Measurements from ENCODE around the gene MAP2K6. TPM values are rescaled to one million over a fixed set of nuclear protein-coding genes. Genes with fewer than 3 reads are reported as not detected.
A peak's percentile ranks its signal among the peaks of the same experiment; 100 is the strongest.

Gene MAP2K6
- total and polyA plus RNA-seq, 8 donors = 1.0 to 25.5 (median 4.6) TPM; not detected in 1

DNA sequence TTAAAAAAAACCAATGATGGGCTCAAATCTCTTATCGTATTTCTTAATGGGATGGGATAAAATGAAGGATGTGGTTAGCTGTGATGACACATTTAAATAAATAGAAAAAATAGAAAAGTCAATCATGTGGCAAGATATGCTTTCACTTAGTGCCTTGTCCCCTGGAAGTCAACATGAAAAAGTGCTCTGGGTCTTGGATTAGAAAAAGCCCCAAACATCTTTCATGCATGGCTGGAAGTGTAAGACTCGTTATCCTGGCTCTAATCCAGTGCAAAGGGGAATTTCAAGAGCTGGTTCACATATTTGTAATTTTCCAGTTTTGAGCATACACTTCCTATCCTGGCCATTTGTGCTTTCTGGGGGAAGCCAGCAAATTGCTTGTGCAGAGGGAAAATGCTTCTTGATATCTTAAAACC lies 160.9 kb downstream of the MAP2K6 start:
- Histone ChIP-seq H3K27ac (peak overlapping the region in 2 of 5 donors; percentile 3 to 65), H3K9me3 (no peaks in the 10 kb centered on the region), H3K27me3 (no peaks in the 10 kb centered on the region), H3K4me3 (no peak overlapping the region), H3K4me1 (peaks cover 0 to 19% (median 11%) of the 10 kb centered on the region in 4 donors), H3K36me3 (no peaks in the 10 kb centered on the region)
- TF ChIP-seq EP300 (IDR thresholded peaks at IDR 0.05) = no peak
- no peak for TF ChIP-seq POLR2A (IDR thresholded peaks at IDR 0.05)
- TF ChIP-seq, protein P1, sequence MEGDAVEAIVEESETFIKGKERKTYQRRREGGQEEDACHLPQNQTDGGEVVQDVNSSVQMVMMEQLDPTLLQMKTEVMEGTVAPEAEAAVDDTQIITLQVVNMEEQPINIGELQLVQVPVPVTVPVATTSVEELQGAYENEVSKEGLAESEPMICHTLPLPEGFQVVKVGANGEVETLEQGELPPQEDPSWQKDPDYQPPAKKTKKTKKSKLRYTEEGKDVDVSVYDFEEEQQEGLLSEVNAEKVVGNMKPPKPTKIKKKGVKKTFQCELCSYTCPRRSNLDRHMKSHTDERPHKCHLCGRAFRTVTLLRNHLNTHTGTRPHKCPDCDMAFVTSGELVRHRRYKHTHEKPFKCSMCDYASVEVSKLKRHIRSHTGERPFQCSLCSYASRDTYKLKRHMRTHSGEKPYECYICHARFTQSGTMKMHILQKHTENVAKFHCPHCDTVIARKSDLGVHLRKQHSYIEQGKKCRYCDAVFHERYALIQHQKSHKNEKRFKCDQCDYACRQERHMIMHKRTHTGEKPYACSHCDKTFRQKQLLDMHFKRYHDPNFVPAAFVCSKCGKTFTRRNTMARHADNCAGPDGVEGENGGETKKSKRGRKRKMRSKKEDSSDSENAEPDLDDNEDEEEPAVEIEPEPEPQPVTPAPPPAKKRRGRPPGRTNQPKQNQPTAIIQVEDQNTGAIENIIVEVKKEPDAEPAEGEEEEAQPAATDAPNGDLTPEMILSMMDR (IDR thresholded peaks at IDR 0.05) = no peak
- no peak for TF ChIP-seq POLR2AphosphoS5 (IDR thresholded peaks at IDR 0.05)
- 24 to 38% (median 28%) methylated on average over 2 of the region's 2 CpGs for whole genome bisulfite sequencing, 5 donors
- intact Hi-C loops (cut with DNase I; ENCODE audit: low total_unique reads) = no loop called here
- peak in 1 of 2 donors; percentile 75 for DNase-seq

DNA sequence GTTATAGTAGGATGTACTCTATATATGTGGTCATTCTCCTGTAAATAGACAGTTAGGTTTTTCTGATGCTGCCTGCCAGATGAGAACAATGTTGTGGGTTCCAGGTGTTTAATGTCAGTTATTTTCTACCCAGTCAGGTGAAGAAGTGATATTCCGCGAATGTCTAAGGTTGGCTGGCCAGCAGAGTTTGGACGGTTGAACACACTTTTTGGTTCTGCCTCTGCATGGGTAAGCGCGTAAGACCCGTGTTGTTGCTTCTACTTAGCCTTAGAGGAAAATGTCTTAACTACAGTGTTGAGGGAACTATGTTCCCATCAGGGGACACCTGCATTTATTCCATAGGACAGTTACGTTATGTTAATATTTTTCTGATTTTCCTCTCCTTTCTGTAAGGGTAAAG lies 162.6 kb downstream of the MAP2K6 start:
- Histone ChIP-seq H3K4me3 (no peak overlapping the region), H3K27ac (no peak overlapping the region), H3K4me1 (peaks cover 0 to 19% (median 11%) of the 10 kb centered on the region in 4 donors), H3K36me3 (no peaks in the 10 kb centered on the region), H3K27me3 (peaks cover 0 to 5% (median 0%) of the 10 kb centered on the region in 3 donors), H3K9me3 (no peaks in the 10 kb centered on the region)
- no peak for TF ChIP-seq POLR2A (IDR thresholded peaks at IDR 0.05)
- TF ChIP-seq, protein P1 (IDR thresholded peaks at IDR 0.05) = no peak
- no peak for TF ChIP-seq EP300 (IDR thresholded peaks at IDR 0.05)
- TF ChIP-seq POLR2AphosphoS5 (IDR thresholded peaks at IDR 0.05) = no peak
- no peak for DNase-seq
- intact Hi-C loops (cut with DNase I; ENCODE audit: low total_unique reads) = no loop called here
- 90 to 98% (median 96%) methylated on average over 7 of the region's 7 CpGs for WGBS, 5 donors

DNA sequence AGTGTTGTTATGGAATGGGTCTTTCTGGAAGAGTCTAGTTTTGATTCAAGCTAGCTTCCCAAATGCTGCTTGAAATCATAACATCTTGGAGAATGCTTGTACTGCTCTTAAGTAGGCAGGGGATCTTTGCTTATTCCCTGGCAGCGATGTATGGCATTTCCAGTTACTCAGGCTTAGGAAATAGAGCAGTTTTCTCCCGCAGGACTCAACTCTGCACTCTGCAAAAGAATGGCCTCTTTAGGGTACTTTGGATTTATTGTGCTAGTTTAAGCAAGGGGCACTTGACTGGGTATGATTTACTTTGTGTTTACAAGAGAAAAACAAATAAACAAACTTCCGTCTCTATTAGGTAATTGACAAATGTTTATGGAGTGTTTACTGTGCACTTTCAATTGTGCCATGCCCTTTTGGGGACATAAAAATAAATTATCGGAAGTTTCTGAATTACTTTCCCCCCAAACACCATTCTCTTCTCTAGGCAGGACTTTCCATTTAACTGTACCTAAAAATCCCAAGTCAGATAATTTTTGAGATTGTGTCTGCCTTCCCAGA lies 164.0 kb downstream of the MAP2K6 start:
- H3K36me3 ChIP-seq = no peaks in the 10 kb centered on the region
- intact Hi-C loops (cut with DNase I; ENCODE audit: low total_unique reads) = no loop called here
- 77 to 88% (median 84%) methylated on average over 4 of the region's 4 CpGs for WGBS, 5 donors
- no peak for DNase-seq
- peaks cover 0 to 19% (median 11%) of the 10 kb centered on the region in 4 donors for H3K4me1 ChIP-seq
- no peak overlapping the region for H3K27ac ChIP-seq
- no peak for TF ChIP-seq POLR2AphosphoS5 (IDR thresholded peaks at IDR 0.05)
- no peak for TF ChIP-seq EP300 (IDR thresholded peaks at IDR 0.05)
- TF ChIP-seq POLR2A (IDR thresholded peaks at IDR 0.05) = no peak
- TF ChIP-seq, protein P1 (IDR thresholded peaks at IDR 0.05) = no peak
- no peak overlapping the region for H3K4me3 ChIP-seq
- no peaks in the 10 kb centered on the region for H3K9me3 ChIP-seq
- peaks cover 0 to 5% (median 0%) of the 10 kb centered on the region in 3 donors for H3K27me3 ChIP-seq

DNA sequence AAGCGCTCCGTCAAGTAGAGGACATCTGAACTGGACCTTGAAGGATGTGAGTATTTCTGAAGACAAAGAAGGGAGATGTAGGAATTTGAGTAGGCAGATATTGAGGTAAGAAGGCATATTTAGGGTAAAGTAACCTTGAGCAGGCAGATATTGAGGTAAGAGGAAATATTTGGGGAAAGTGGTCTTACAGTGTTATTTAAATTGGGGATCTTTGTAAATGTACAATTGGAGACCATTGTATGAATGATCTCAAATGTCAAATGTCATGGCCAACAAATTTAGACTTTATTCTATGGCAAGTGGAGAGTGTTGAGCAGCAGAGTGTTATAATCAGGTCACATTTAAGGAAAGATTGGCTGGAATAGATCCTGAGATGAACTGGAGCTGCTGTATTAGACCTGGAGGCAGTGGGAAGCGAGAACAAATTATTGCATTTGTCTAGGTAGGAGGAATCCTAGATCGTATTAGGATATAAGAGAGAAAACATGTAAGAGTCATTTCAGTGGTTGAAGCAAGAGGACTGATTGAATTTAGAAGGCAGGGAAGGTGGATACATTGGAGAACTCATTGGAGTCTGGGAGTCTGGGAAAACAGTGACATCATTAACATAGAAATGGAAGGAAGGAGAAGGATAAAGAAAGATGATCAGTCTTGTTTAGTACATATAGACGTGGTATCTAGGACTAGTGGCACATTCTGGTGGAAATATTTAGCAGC lies 165.6 kb downstream of the MAP2K6 start:
- H3K9me3 ChIP-seq = no peaks in the 10 kb centered on the region
- no peak overlapping the region for H3K27ac ChIP-seq
- intact Hi-C loops (cut with DNase I; ENCODE audit: low total_unique reads) = no loop called here

More for the DNA sequence above, 165.6 kb downstream of the MAP2K6 start:
- Histone ChIP-seq H3K4me1 (peaks cover 0 to 10% (median 6%) of the 10 kb centered on the region in 4 donors), H3K4me3 (no peak overlapping the region), H3K27me3 (peaks cover 0 to 5% (median 0%) of the 10 kb centered on the region in 3 donors), H3K36me3 (no peaks in the 10 kb centered on the region)
- 86 to 94% (median 90%) methylated on average over 5 of the region's 5 CpGs for WGBS, 5 donors
- DNase-seq = no peak
- no peak for TF ChIP-seq POLR2AphosphoS5 (IDR thresholded peaks at IDR 0.05)
- no peak for TF ChIP-seq POLR2A (IDR thresholded peaks at IDR 0.05)
- TF ChIP-seq, protein P1 (IDR thresholded peaks at IDR 0.05) = no peak
- TF ChIP-seq EP300 (IDR thresholded peaks at IDR 0.05) = no peak
